Pancreas (tissue), 10 donors: ENCODE measurements around the gene GPATCH3. TPM values are rescaled to one million over a fixed set of nuclear protein-coding genes. Genes with fewer than 3 reads are reported as not detected.

ENCODE experiments used
- ATAC-seq, 4 donors: fragments of 200-7000 bp; cut with Tn5 transposase; one replicate each; pipeline versions ENCODE4 v1.8.0 to v1.9.1; 2020; ENCODE audit warnings: mild to moderate bottlenecking in 4 of 4, moderate library complexity in 4 of 4
- DNase-seq, 6 donors: peaks; one replicate each; pipeline ENCODE4 v3.0.0-alpha.2; 2020
- FAIRE-seq: peaks from 2 replicates; lab custom pipeline; 2012; peaks lifted over from hg19 to GRCh38; lab: Jason Lieb, UNC
- H3K27ac ChIP-seq, 4 donors: fragments of 200-600 bp; sonication (generic); 1 replicate in 3 of 4; 2 replicates in 1 of 4; pipeline versions ENCODE4 v1.5.0 to v1.8.0; 2020
- H3K27me3 ChIP-seq, 4 donors: fragments of 200-600 bp; one replicate each; pipeline ENCODE4 v1.8.0; 2021
- H3K36me3 ChIP-seq, 3 donors: fragments of 200-600 bp; sonication (generic) in 1 of 3; one replicate each; pipeline versions ENCODE4 v1.5.0 to v1.8.0; 2020 to 2021
- H3K4me1 ChIP-seq, 3 donors: fragments of 200-600 bp; one replicate each; pipeline ENCODE4 v1.8.0; 2021
- H3K4me3 ChIP-seq, 4 donors: fragments of 200-600 bp; sonication (generic) in 2 of 4; one replicate each; pipeline versions ENCODE4 v1.5.0 to v1.8.0; 2020 to 2021
- H3K9me3 ChIP-seq, 4 donors: fragments of 200-600 bp; one replicate each; pipeline ENCODE4 v1.8.0; 2021
- CTCF ChIP-seq, 4 donors: fragments of 200-600 bp; sonication (generic) in 3 of 4; IDR thresholded peaks; one replicate each; pipeline versions ENCODE4 v1.5.0 to v1.8.0; 2021; ENCODE audit warnings: antibody characterized with exemption in 4 of 4
- WGBS, 2 donors: extraction: QIAGEN DNeasy Blood & Tissue Kit; methylation state at CpG; one replicate each; pipeline ENCODE4 v1.1.7; 2013; 5-methylcytosine and 5-hydroxymethylcytosine counted together
- intact Hi-C, 3 donors: fragments of 100-400 bp; cut with DNase I; formaldehyde crosslinking; loops; one replicate each; pipeline versions ENCODE4 v1.11.1 to v1.14.2; 2022
- polyA plus RNA-seq, 2 donors: library from polyadenylated mRNA; stranded (reverse); fragments of 200-250 nt; gene quantifications; one replicate each; pipeline ENCODE4 v1.2.3, GENCODE V29; 2013
- total RNA-seq, 6 donors: library from RNA; stranded (reverse); fragmentation: NEBNext Ultra II Directional in 4 of 6; extraction: Animal tissue kit (Norgen Biotek cat#: 25700) in 4 of 6; gene quantifications; one replicate each; pipeline versions ENCODE4 v1.2.1 to v1.2.4, GENCODE V29; 2021 to 2023
- donor health status: healthy with polysubstance abuse.
- donor health status: DM: no; HTN: no; CAD: no; lungs with moderate emphysema.
- donor health status: DM: no; HTN: no; CAD: no.
- donor health status: control.
- donor health status: control.
- donor health status: Bipolar disorder and iron deficiency.
- donor health status: DM: yes; HTN: yes; CAD: no.
- donor health status: DM: no; HTN: no; CAD: no.
- donor health status: DM: no; HTN: no; CAD: no.
- donor health status: DM: yes; HTN: yes; CAD: no.

GPATCH3 gene
- total and polyA plus RNA-seq, 8 donors = 3.9 to 18.1 (median 6.9) TPM

- no peaks in the 10 kb centered on the region for H3K36me3 ChIP-seq
- no peak overlapping the region for H3K4me3 ChIP-seq
- ATAC-seq = peak; percentile 8 to 42 (median 34)
- H3K27ac ChIP-seq = peak overlapping the region; percentile 79 to 97 (median 92)
- no peaks in the 10 kb centered on the region for H3K27me3 ChIP-seq
- peaks cover 17 to 34% (median 20%) of the 10 kb centered on the region in 3 donors for H3K4me1 ChIP-seq
- no peak for TF ChIP-seq CTCF (IDR thresholded peaks at IDR 0.05)
- H3K9me3 ChIP-seq = no peaks in the 10 kb centered on the region
- no peak for FAIRE-seq
- WGBS, 2 donors = 12 to 19% methylated on average over 5 of the region's 5 CpGs
- DNase-seq = peak; percentile 71 to 90 (median 86)
- intact Hi-C loops = no loop called here
Measured at GRCh38 chr1:26915204-26915842, 15.1 kb upstream of the GPATCH3 start.

- DNase-seq = peak; percentile 88 to 99 (median 98)
- Histone ChIP-seq H3K9me3 (no peaks in the 10 kb centered on the region), H3K4me1 (peaks cover 17 to 36% (median 20%) of the 10 kb centered on the region in 3 donors), H3K4me3 (peak within 1 kb of the TSS; percentile 27 to 76 (median 64)), H3K36me3 (no peaks in the 10 kb centered on the region), H3K27me3 (no peaks in the 10 kb centered on the region), H3K27ac (peak within 1 kb of the TSS; percentile 90 to 97 (median 96))
- 5 to 12% methylated on average over 15 to 16 of the region's 16 CpGs for WGBS, 2 donors
- no peak for FAIRE-seq
- no peak for TF ChIP-seq CTCF (IDR thresholded peaks at IDR 0.05)
- intact Hi-C loops = no loop called here
- peak; percentile 81 to 87 (median 84) for ATAC-seq
Measured at GRCh38 chr1:26913754-26914619, 13.7 kb upstream of the GPATCH3 start, which contains the start of gene NR0B2. Gene NR0B2, minus strand, starts transcription at chr1:26913975. Its CDS starts 35 bp downstream, at chr1:26913940.

- peak in 3 of 4 donors; percentile 0 to 5 (median 1) for ATAC-seq
- WGBS, 2 donors = 6 to 9% methylated on average over 5 of the region's 5 CpGs
- H3K27me3 ChIP-seq = no peaks in the 10 kb centered on the region
- peak overlapping the region; percentile 27 to 76 (median 64) for H3K4me3 ChIP-seq
- no peaks in the 10 kb centered on the region for H3K36me3 ChIP-seq
- intact Hi-C loops = no loop called here
- no peak for FAIRE-seq
- no peaks in the 10 kb centered on the region for H3K9me3 ChIP-seq
- DNase-seq = no peak
- peaks cover 17 to 36% (median 20%) of the 10 kb centered on the region in 3 donors for H3K4me1 ChIP-seq
- TF ChIP-seq CTCF (IDR thresholded peaks at IDR 0.05) = no peak
- peak overlapping the region; percentile 90 to 97 (median 96) for H3K27ac ChIP-seq
Measured at GRCh38 chr1:26913389-26913753, 13.1 kb upstream of the GPATCH3 start.

- FAIRE-seq (no peak), DNase-seq (no peak), ATAC-seq (no peak)
- Histone ChIP-seq H3K4me3 (peak overlapping the region; percentile 27 to 76 (median 64)), H3K27ac (peak overlapping the region in 3 of 4 donors; percentile 95 to 97 (median 96)), H3K36me3 (no peaks in the 10 kb centered on the region), H3K9me3 (no peaks in the 10 kb centered on the region), H3K27me3 (no peaks in the 10 kb centered on the region), H3K4me1 (peaks cover 17 to 36% (median 20%) of the 10 kb centered on the region in 3 donors)
- intact Hi-C loops = no loop called here
- 8 to 20% methylated on average over 2 of the region's 2 CpGs for WGBS, 2 donors
- no peak for TF ChIP-seq CTCF (IDR thresholded peaks at IDR 0.05)
Measured at GRCh38 chr1:26912147-26912490, 11.9 kb upstream of the GPATCH3 start.
